ENCODE measurements around the gene PLEKHJ1.

- TF ChIP-seq CTCF (IDR thresholded peaks at IDR 0.05) (no peak), POLR2AphosphoS5 (IDR thresholded peaks at IDR 0.05) (no peak), POLR2A (IDR thresholded peaks at IDR 0.05) (no peak)
Measured at GRCh38 chr19:2207991-2208860, 27.9 kb downstream of the PLEKHJ1 start.
